Measurements from ENCODE around the gene SELENOS.

SELENOS gene

GRCh38 chr15:101266787-101267186, 10.5 kb downstream of the SELENOS start:
- H3K9me3 ChIP-seq = no peaks in the 10 kb centered on the region
- no peak for TF ChIP-seq CTCF (IDR thresholded peaks at IDR 0.05)
- no peak overlapping the region for H3K4me3 ChIP-seq (ENCODE audit: low read depth in 1 of 2, low read length in 1 of 2)
- peaks cover 37% of the 10 kb centered on the region for H3K36me3 ChIP-seq
- H3K27me3 ChIP-seq = no peaks in the 10 kb centered on the region
- H3K27ac ChIP-seq = no peak overlapping the region
- no peaks in the 10 kb centered on the region for H3K4me1 ChIP-seq (ENCODE audit: control insufficient read depth in 1 of 2, insufficient read depth in 1 of 2, low read depth in 1 of 2, low read length in 1 of 2)

DNA sequence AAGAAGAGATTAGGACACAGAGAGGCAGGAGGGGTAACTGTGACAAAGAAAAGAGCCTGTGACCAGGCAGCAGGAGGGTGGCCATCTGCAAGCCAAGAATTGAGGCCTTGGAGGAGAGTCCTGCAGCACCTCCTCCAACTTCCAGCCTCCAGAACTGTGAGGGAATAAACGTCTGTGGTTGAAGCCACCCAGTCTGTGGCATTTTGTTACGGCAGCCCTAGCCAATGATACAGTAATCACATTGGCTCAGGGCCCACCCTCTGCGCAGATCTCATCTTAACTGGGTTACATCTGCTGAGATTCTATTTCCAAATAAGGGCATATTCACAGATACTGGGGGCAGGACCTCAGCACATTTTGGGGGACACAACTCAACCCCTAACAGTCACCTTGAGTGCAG, 11.3 kb downstream of the SELENOS start:
- TF ChIP-seq CTCF (IDR thresholded peaks at IDR 0.05) = no peak
- Histone ChIP-seq H3K27ac (no peak overlapping the region), H3K4me3 (ENCODE audit: low read depth in 1 of 2, low read length in 1 of 2) (no peak overlapping the region)

GRCh38 chr15:101264911-101265641, 12.2 kb downstream of the SELENOS start:
- H3K36me3 ChIP-seq = peaks cover 20% of the 10 kb centered on the region
- H3K9me3 ChIP-seq = no peaks in the 10 kb centered on the region
- H3K27ac ChIP-seq = no peak overlapping the region
- no peaks in the 10 kb centered on the region for H3K27me3 ChIP-seq
- H3K4me3 ChIP-seq (ENCODE audit: low read depth in 1 of 2, low read length in 1 of 2) = no peak overlapping the region
- TF ChIP-seq CTCF (IDR thresholded peaks at IDR 0.05) = no peak
- H3K4me1 ChIP-seq (ENCODE audit: control insufficient read depth in 1 of 2, insufficient read depth in 1 of 2, low read depth in 1 of 2, low read length in 1 of 2) = no peaks in the 10 kb centered on the region

More for the DNA sequence above, 11.3 kb downstream of the SELENOS start:
- Histone ChIP-seq H3K4me1 (ENCODE audit: control insufficient read depth in 1 of 2, insufficient read depth in 1 of 2, low read depth in 1 of 2, low read length in 1 of 2) (no peaks in the 10 kb centered on the region), H3K27me3 (no peaks in the 10 kb centered on the region), H3K9me3 (no peaks in the 10 kb centered on the region), H3K36me3 (peaks cover 29% of the 10 kb centered on the region)

DNA sequence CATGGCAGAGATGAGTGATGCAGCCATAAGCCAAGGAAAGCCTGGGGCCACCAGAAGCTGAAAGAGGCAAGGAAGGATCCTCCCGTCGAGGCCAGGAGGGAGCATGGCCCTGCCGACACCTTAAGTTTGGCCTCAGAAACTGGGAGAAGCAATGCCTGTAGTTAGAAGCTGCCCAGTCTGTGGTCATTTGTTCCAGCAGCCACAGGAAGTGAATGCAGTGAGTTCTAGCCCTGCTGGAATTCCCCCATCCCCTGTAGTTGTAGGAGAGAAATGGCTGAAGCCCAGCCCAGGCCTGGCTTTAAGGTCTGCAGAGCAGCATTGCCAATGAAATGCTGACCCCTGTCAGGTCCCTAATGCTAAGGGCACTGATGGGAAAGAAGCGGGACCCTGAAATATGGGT, 13.3 kb downstream of the SELENOS start:
- Histone ChIP-seq H3K27ac (no peak overlapping the region), H3K9me3 (no peaks in the 10 kb centered on the region), H3K36me3 (peaks cover 11% of the 10 kb centered on the region), H3K4me1 (ENCODE audit: control insufficient read depth in 1 of 2, insufficient read depth in 1 of 2, low read depth in 1 of 2, low read length in 1 of 2) (no peaks in the 10 kb centered on the region), H3K4me3 (ENCODE audit: low read depth in 1 of 2, low read length in 1 of 2) (no peak overlapping the region), H3K27me3 (no peaks in the 10 kb centered on the region)
- no peak for TF ChIP-seq CTCF (IDR thresholded peaks at IDR 0.05)

GRCh38 chr15:101262551-101262950, 14.7 kb downstream of the SELENOS start:
- no peak overlapping the region for H3K4me3 ChIP-seq (ENCODE audit: low read depth in 1 of 2, low read length in 1 of 2)
- H3K27ac ChIP-seq = no peak overlapping the region
- H3K36me3 ChIP-seq = no peaks in the 10 kb centered on the region
- no peak for TF ChIP-seq CTCF (IDR thresholded peaks at IDR 0.05)
- no peaks in the 10 kb centered on the region for H3K27me3 ChIP-seq
- H3K9me3 ChIP-seq = no peaks in the 10 kb centered on the region
- peaks cover 0 to 5% of the 10 kb centered on the region in 2 experiments for H3K4me1 ChIP-seq (ENCODE audit: control insufficient read depth in 1 of 2, insufficient read depth in 1 of 2, low read depth in 1 of 2, low read length in 1 of 2)
